B cell (primary cell): Measurements from ENCODE around the gene RGS14. TPM values are rescaled to one million over a fixed set of nuclear protein-coding genes. Genes with fewer than 3 reads are reported as not detected.
A peak's percentile ranks its signal among the peaks of the same experiment; 100 is the strongest.

Source experiments
- ATAC-seq: fragments of 200-7000 bp; cut with Tn5 transposase; one replicate; pipeline ENCODE4 v1.10.0; 2021; ENCODE audit warnings: low read depth, mild to moderate bottlenecking, moderate number of reproducible peaks, moderate library complexity
- CTCF ChIA-PET: fragments of 350-600 bp; sonication (Branson Sonifier 250); formaldehyde crosslinking; loops from one replicate; lab custom pipeline; 2021; ENCODE audit warnings: antibody characterized with exemption, inconsistent platforms; lab: Charles Lee
- POLR2A ChIA-PET: fragments of 350-600 bp; sonication (Branson Sonifier 250); formaldehyde crosslinking; loops from one replicate; lab custom pipeline; 2021; ENCODE audit warnings: antibody characterized with exemption; lab: Charles Lee
- DNase-seq: peaks from one replicate; pipeline ENCODE4 v3.0.0; 2013
- H2AFZ ChIP-seq: 2 replicates; pipeline ENCODE4 v1.6.1; 2012; ENCODE audit warnings: mild to moderate bottlenecking, low read depth, low read length; ENCODE audit not compliant: insufficient read depth, poor library complexity, severe bottlenecking
- H3K27ac ChIP-seq, 2 donors: 1 replicate in 1 of 2; 2 replicates in 1 of 2; pipeline ENCODE4 v1.5.1; 2012 to 2013; ENCODE audit warnings: low read length in 2 of 2, mild to moderate bottlenecking in 2 of 2, moderate library complexity in 1 of 2
- H3K27me3 ChIP-seq, 4 experiments: fragments of 200-600 bp in 1 of 4; sonication (generic) in 1 of 4; replicated peaks in 1 of 4; 1 replicate in 2 of 4; 2 replicates in 2 of 4; pipeline versions ENCODE4 v1.6.1 to v1.7.0; 2013 to 2016; ENCODE audit warnings: low read length in 3 of 4, mild to moderate bottlenecking in 2 of 4, mixed read lengths in 1 of 4, moderate library complexity in 1 of 4; ENCODE audit not compliant: insufficient read depth in 4 of 4, control insufficient read depth in 3 of 4; ENCODE audit errors: control extremely low read depth in 1 of 4
- H3K36me3 ChIP-seq, 2 experiments: replicated peaks in 1 of 2; 1 replicate in 1 of 2; 2 replicates in 1 of 2; pipeline versions ENCODE4 v1.6.1 to v1.7.1; 2013; ENCODE audit warnings: low read length in 1 of 2; ENCODE audit not compliant: insufficient read depth in 2 of 2, control insufficient read depth in 1 of 2; ENCODE audit errors: control extremely low read depth in 1 of 2, extremely low read depth in 1 of 2
- H3K4me1 ChIP-seq, 2 donors: fragments of 200-600 bp in 1 of 2; sonication (generic) in 1 of 2; 1 replicate in 1 of 2; 2 replicates in 1 of 2; pipeline versions ENCODE4 v1.5.1 to v1.6.1; 2013 to 2017; ENCODE audit warnings: low read length in 2 of 2; ENCODE audit not compliant: control insufficient read depth in 2 of 2, insufficient read depth in 2 of 2
- H3K4me2 ChIP-seq: replicated peaks from 2 replicates; pipeline ENCODE3; 2012; ENCODE audit warnings: mild to moderate bottlenecking, low read depth, low read length; ENCODE audit not compliant: poor library complexity, severe bottlenecking
- H3K4me3 ChIP-seq, 5 experiments: fragments of 200-600 bp in 1 of 5; sonication (generic) in 1 of 5; 1 replicate in 3 of 5; 2 replicates in 2 of 5; pipeline versions ENCODE4 v1.5.1 to v1.7.0; 2011 to 2016; ENCODE audit warnings: low read length in 4 of 5, mild to moderate bottlenecking in 4 of 5, low read depth in 2 of 5, control low read depth in 1 of 5, moderate library complexity in 1 of 5; ENCODE audit not compliant: insufficient read depth in 1 of 5; ENCODE audit errors: control extremely low read depth in 1 of 5, extremely low read depth in 1 of 5
- H3K79me2 ChIP-seq: fragments of 200-600 bp; sonication (generic); one replicate; pipeline ENCODE4 v1.6.0; 2016; ENCODE audit warnings: low read length; ENCODE audit not compliant: control insufficient read depth, insufficient read depth
- H3K9ac ChIP-seq: fragments of 200-600 bp; sonication (generic); 2 replicates; pipeline ENCODE4 v1.6.1; 2017; ENCODE audit warnings: mild to moderate bottlenecking, low read length, moderate library complexity
- H3K9me3 ChIP-seq, 3 donors: one replicate each; pipeline versions ENCODE4 v1.6.1 to v1.7.1; 2013; ENCODE audit warnings: low read length in 2 of 3; ENCODE audit not compliant: control insufficient read depth in 2 of 3, insufficient read depth in 1 of 3; ENCODE audit errors: control extremely low read depth in 1 of 3
- H4K20me1 ChIP-seq: 2 replicates; pipeline ENCODE4 v1.6.0; 2012; ENCODE audit warnings: mild to moderate bottlenecking, low read length; ENCODE audit not compliant: insufficient read depth, control insufficient read depth, poor library complexity, severe bottlenecking
- H3K27ac Mint-ChIP-seq: one replicate; pipeline ENCODE4 v1.8.0; 2021; ENCODE audit warnings: mixed read lengths
- H3K27me3 Mint-ChIP-seq: one replicate; pipeline ENCODE4 v1.8.0; 2021; ENCODE audit warnings: mixed read lengths
- H3K4me1 Mint-ChIP-seq: one replicate; pipeline ENCODE4 v1.8.0; 2021; ENCODE audit warnings: mixed read lengths
- H3K4me3 Mint-ChIP-seq: one replicate; pipeline ENCODE4 v1.8.0; 2021; ENCODE audit warnings: mixed read lengths
- H3K9me3 Mint-ChIP-seq: one replicate; pipeline ENCODE4 v1.8.0; 2022; ENCODE audit warnings: mixed read lengths; ENCODE audit not compliant: insufficient read depth
- CTCF ChIP-seq: fragments of 200-600 bp; IDR thresholded peaks from one replicate; pipeline ENCODE4 v1.8.0; 2022; ENCODE audit warnings: antibody characterized with exemption, mild to moderate bottlenecking
- EZH2 ChIP-seq: IDR thresholded peaks from 2 replicates; pipeline ENCODE4 v1.6.1; 2012; ENCODE audit warnings: borderline replicate concordance, low read depth, mild to moderate bottlenecking, moderate library complexity, low read length; ENCODE audit not compliant: insufficient read depth, poor library complexity, severe bottlenecking
- WGBS: methylation state at CpG from one replicate; pipeline ENCODE4 v1.1.5; 2013; ENCODE audit warnings: missing lambda C conversion rate; ENCODE audit not compliant: insufficient coverage; 5-methylcytosine and 5-hydroxymethylcytosine counted together
- intact Hi-C: fragments of 100-400 bp; cut with micrococcal nuclease; formaldehyde crosslinking; loops from one replicate; pipeline ENCODE4 v1.10.0; 2022
- polyA plus RNA-seq: library from polyadenylated mRNA; depleted of rRNA; stranded (reverse); fragments of >200 nt; gene quantifications from 2 replicates; pipeline ENCODE4 v1.2.3, GENCODE V29; 2012
- total RNA-seq, 2 donors: library from RNA; stranded (reverse); fragments of 120-200 nt in 1 of 2; gene quantifications; 1 replicate in 1 of 2; 2 replicates in 1 of 2; pipeline versions ENCODE4 v1.2.3 to v1.2.4, GENCODE V29; 2013 to 2022

The RGS14 gene
- total and polyA plus RNA-seq, 2 donors (not counting 1 experiment from before 2014, with no cell fraction given), result 85.8 to 184 TPM

GRCh38 chr5:177372910-177373309 lies 15.2 kb downstream of the RGS14 start:
- DNase-seq (no peak), ATAC-seq (no peak)
- H3K4me2 ChIP-seq, result peak overlapping the region; percentile 46
- peak overlapping the region in 1 of 2 donors; percentile 12 for H3K27ac ChIP-seq
- H3K36me3 ChIP-seq, result peaks cover 0 to 37% of the 10 kb centered on the region in 2 experiments
- no peak overlapping the region for H3K9ac ChIP-seq
- Mint-ChIP-seq H3K27ac (peak overlapping the region; percentile 21), H3K27me3 (no peaks in the 10 kb centered on the region), H3K4me1 (peaks cover 40% of the 10 kb centered on the region), H3K9me3 (no peaks in the 10 kb centered on the region), H3K4me3 (no peak overlapping the region)
- ChIA-PET CTCF (interaction anchor here (0.9 to 5.5 kb wide), 6 partner anchors 11 to 81 kb away, joined by 3 to 60 read pairs (median 20); partner anchors contain the start of genes LMAN2 and RGS14), POLR2A (interaction anchor here (0.5 kb wide), 1 partner anchor 68 kb away, joined by 3 read pairs; no protein-coding TSS in a partner anchor)
- H3K4me3 ChIP-seq, result no peak overlapping the region
- H3K9me3 ChIP-seq, result no peaks in the 10 kb centered on the region
- H3K4me1 ChIP-seq, result peaks cover 35 to 38% of the 10 kb centered on the region in 2 donors
- H4K20me1 ChIP-seq, result peaks cover 40% of the 10 kb centered on the region
- no peaks in the 10 kb centered on the region for H3K27me3 ChIP-seq
- intact Hi-C loops, result no loop called here
- TF ChIP-seq EZH2 (no peak), CTCF (no peak)
- no peaks in the 10 kb centered on the region for H3K79me2 ChIP-seq
- WGBS, result 100% methylated on average over 5 of the region's 6 CpGs
- no peak overlapping the region for H2AFZ ChIP-seq

DNA sequence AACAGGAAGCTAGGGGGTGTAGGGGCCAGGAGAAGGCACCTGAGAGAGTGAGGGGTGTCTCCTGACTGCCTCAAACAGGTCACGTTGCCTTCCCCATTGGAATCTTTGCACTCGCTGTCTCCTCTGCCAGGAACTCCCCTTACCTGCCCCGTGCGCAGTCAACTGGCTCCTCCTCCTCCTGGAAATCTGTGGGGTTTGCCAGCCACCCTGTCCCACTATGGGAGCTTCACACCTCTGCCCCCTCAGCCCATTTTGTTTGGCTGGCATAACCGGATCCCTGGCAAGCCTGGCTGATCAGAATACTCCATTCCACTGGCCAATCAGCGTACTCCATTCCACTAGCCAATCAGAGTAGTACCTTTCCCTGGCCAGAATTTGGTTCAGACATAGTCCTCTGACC lies 16.1 kb downstream of the RGS14 start:
- Histone ChIP-seq H3K9ac (no peak overlapping the region), H3K36me3 (peaks cover 0 to 28% of the 10 kb centered on the region in 2 experiments), H3K27me3 (no peaks in the 10 kb centered on the region), H2AFZ (no peak overlapping the region), H3K79me2 (no peaks in the 10 kb centered on the region), H3K4me2 (no peak overlapping the region), H4K20me1 (peaks cover 31% of the 10 kb centered on the region), H3K27ac (no peak overlapping the region), H3K4me3 (no peak overlapping the region), H3K9me3 (no peaks in the 10 kb centered on the region), H3K4me1 (peaks cover 35 to 36% of the 10 kb centered on the region in 2 donors)
- peaks cover 35% of the 10 kb centered on the region for H3K4me1 Mint-ChIP-seq
- CTCF ChIA-PET, result interaction anchor here (5.2 to 5.5 kb wide), 2 partner anchors 15 to 18 kb away, joined by 44 to 60 read pairs; partner anchors contain the start of gene RGS14
- 75% methylated on average over 6 of the region's 6 CpGs for whole genome bisulfite sequencing
- ATAC-seq (no peak), DNase-seq (no peak)
- H3K4me3 Mint-ChIP-seq, result no peak overlapping the region
- no peaks in the 10 kb centered on the region for H3K9me3 Mint-ChIP-seq
- no peaks in the 10 kb centered on the region for H3K27me3 Mint-ChIP-seq
- intact Hi-C loops, result no loop called here
- POLR2A ChIA-PET, result interaction anchor here (0.5 kb wide), 1 partner anchor 11 kb away, joined by 8 read pairs; the partner anchor contains the start of gene SLC34A1
- TF ChIP-seq CTCF, result no peak
- TF ChIP-seq EZH2, result no peak
- no peak overlapping the region for H3K27ac Mint-ChIP-seq
